ENCODE data around the gene DUT.
A peak's percentile ranks its signal among the peaks of the same experiment; 100 is the strongest.

Gene DUT

GRCh38 chr15:48331796-48332641, 790 bp downstream of the DUT start:
- peak; percentile 70 to 76 for DNase-seq

- peak in 1 of 2 experiments; percentile 24 for DNase-seq
These were observed 1.4 kb downstream of the DUT start for GRCh38 chr15:48332642-48333034.

- no peak for DNase-seq
These were observed 2.3 kb downstream of the DUT start for GRCh38 chr15:48333540-48333939.

- DNase-seq = no peak
These were observed 3.0 kb downstream of the DUT start for GRCh38 chr15:48334260-48334659.

- peak; percentile 24 to 25 for DNase-seq
These were observed 5.7 kb downstream of the DUT start for GRCh38 chr15:48336940-48337339.

- DNase-seq = no peak
These were observed 6.4 kb downstream of the DUT start for GRCh38 chr15:48337607-48338006.

- DNase-seq = no peak
These were observed 8.9 kb downstream of the DUT start for GRCh38 chr15:48340111-48340510.

- no peak for DNase-seq
These were observed 12.6 kb downstream of the DUT start for GRCh38 chr15:48343865-48344264.

- DNase-seq = no peak
These were observed 14.3 kb downstream of the DUT start for GRCh38 chr15:48345516-48345915.

GRCh38 chr15:48352474-48353072, 21.3 kb downstream of the DUT start:
- DNase-seq = peak; percentile 78 to 80

- no peak for DNase-seq
These were observed 23.6 kb downstream of the DUT start for GRCh38 chr15:48354694-48355303.

- DNase-seq = no peak
These were observed 24.1 kb downstream of the DUT start for GRCh38 chr15:48355377-48355776.

- DNase-seq = peak; percentile 43 to 67
These were observed 27.3 kb downstream of the DUT start for GRCh38 chr15:48358229-48359152.

GRCh38 chr15:48360841-48361240, 29.6 kb downstream of the DUT start:
- no peak for DNase-seq

GRCh38 chr15:48361685-48362084, 30.5 kb downstream of the DUT start:
- DNase-seq = no peak

- DNase-seq = no peak
These were observed 32.2 kb downstream of the DUT start for GRCh38 chr15:48363474-48363873.

- no peak for DNase-seq
These were observed 34.3 kb downstream of the DUT start for GRCh38 chr15:48365575-48365974.

GRCh38 chr15:48366584-48367312, 35.5 kb downstream of the DUT start:
- DNase-seq = no peak

- DNase-seq = no peak
These were observed 36.3 kb downstream of the DUT start for GRCh38 chr15:48367483-48367882.

GRCh38 chr15:48370460-48370859, 39.2 kb downstream of the DUT start:
- no peak for DNase-seq

- no peak for DNase-seq
These were observed 40.3 kb downstream of the DUT start for GRCh38 chr15:48371550-48371949.

- DNase-seq = no peak
These were observed 40.7 kb downstream of the DUT start for GRCh38 chr15:48371961-48372360.

Data from Kasumi-1 (cell line).